Testis (tissue), 2 donors: ENCODE results near the gene PTPRN2.

Experiments
- CTCF ChIP-seq, 3 experiments: fragments of 450-650 bp in 2 of 3; fragments of 200-600 bp in 1 of 3; sonication (generic) in 1 of 3; IDR thresholded peaks; one replicate each; pipeline ENCODE4 v1.5.1; 2016 to 2019; ENCODE audit warnings: antibody characterized with exemption in 3 of 3, mild to moderate bottlenecking in 2 of 3, moderate library complexity in 1 of 3
- POLR2A ChIP-seq: fragments of 450-650 bp; IDR thresholded peaks from one replicate; pipeline ENCODE4 v1.6.1; 2017; ENCODE audit warnings: antibody characterized with exemption, mild to moderate bottlenecking, moderate library complexity

- no peak for TF ChIP-seq CTCF (IDR thresholded peaks at IDR 0.05)
- TF ChIP-seq POLR2A = no peak
Measured at GRCh38 chr7:157930441-157930840, 657.2 kb downstream of the PTPRN2 start.
